Activated B cell treated with CpG ODN at 0.5 μM for 24 hours (primary cell): ENCODE results near the gene PRDM2. TPM values are rescaled to one million over a fixed set of nuclear protein-coding genes. Genes with fewer than 3 reads are reported as not detected.

Experiments
- ATAC-seq: fragments of 200-7000 bp; cut with Tn5 transposase; one replicate; pipeline ENCODE4 v1.10.0; 2021; ENCODE audit warnings: low read depth, mild to moderate bottlenecking, moderate library complexity
- CTCF ChIA-PET: fragments of 350-600 bp; sonication (Branson Sonifier 250); formaldehyde crosslinking; loops from one replicate; lab custom pipeline; 2021; ENCODE audit warnings: antibody characterized with exemption; lab: Charles Lee
- POLR2A ChIA-PET: fragments of 350-600 bp; sonication (Branson Sonifier 250); formaldehyde crosslinking; loops from one replicate; lab custom pipeline; 2021; ENCODE audit warnings: antibody characterized with exemption; lab: Charles Lee
- DNase-seq: peaks from one replicate; pipeline ENCODE4 v3.0.0; 2022
- H3K27ac Mint-ChIP-seq: one replicate; pipeline ENCODE4 v1.8.0; 2020; ENCODE audit warnings: mixed read lengths
- H3K27me3 Mint-ChIP-seq: one replicate; pipeline ENCODE4 v1.8.0; 2021; ENCODE audit warnings: mixed read lengths
- H3K36me3 Mint-ChIP-seq: one replicate; pipeline ENCODE4 v1.8.0; 2021; ENCODE audit warnings: low read depth, mixed read lengths
- H3K4me1 Mint-ChIP-seq: one replicate; pipeline ENCODE4 v1.8.0; 2021; ENCODE audit warnings: mixed read lengths
- H3K4me3 Mint-ChIP-seq: one replicate; pipeline ENCODE4 v1.8.0; 2020; ENCODE audit warnings: mild to moderate bottlenecking, mixed read lengths
- H3K9me3 Mint-ChIP-seq: one replicate; pipeline ENCODE4 v1.8.0; 2020; ENCODE audit warnings: mixed read lengths
- intact Hi-C: fragments of 100-400 bp; cut with micrococcal nuclease; formaldehyde crosslinking; loops from one replicate; pipeline ENCODE4 v1.15.1; 2024
- total RNA-seq: library from RNA; stranded (reverse); gene quantifications from 2 replicates; pipeline ENCODE4 v1.2.3, GENCODE V29; 2022
- TF ChIP-seq, protein P1 (sequence below): fragments of 200-600 bp; IDR thresholded peaks from one replicate; pipeline ENCODE4 v1.8.0; 2022; ENCODE audit warnings: antibody characterized with exemption, mild to moderate bottlenecking

Gene PRDM2
- total RNA-seq, 1 donor from 2014 or later: 194 TPM

DNA sequence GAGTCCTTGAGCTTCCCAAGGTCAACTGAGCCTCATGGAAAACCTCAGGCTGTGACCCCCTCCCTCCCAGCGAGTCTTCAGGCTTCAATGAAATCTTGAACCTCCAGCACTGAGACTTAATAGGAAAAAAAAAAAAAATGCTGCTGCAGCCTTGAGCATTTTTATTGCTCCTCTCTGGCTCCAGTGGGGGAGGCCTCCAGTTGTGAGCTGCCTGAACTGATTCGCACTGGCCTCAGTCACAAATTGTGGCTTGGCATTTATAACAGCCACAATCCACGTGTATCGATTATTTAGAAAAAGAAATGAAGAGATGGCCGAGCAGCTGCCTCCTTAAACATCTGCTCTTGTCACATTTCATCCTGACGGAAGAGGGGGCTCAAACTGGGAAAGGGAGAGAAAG, 173.0 kb downstream of the PRDM2 start:
- Mint-ChIP-seq H3K4me1 (no peaks in the 10 kb centered on the region), H3K36me3 (no peaks in the 10 kb centered on the region), H3K27ac (no peak overlapping the region), H3K27me3 (peaks cover 22% of the 10 kb centered on the region), H3K4me3 (no peak overlapping the region), H3K9me3 (no peaks in the 10 kb centered on the region)
- POLR2A ChIA-PET: no interaction called here
- DNase-seq (no peak), ATAC-seq (no peak)
- CTCF ChIA-PET: no interaction called here
- intact Hi-C loops: no loop called here
- TF ChIP-seq, protein P1, sequence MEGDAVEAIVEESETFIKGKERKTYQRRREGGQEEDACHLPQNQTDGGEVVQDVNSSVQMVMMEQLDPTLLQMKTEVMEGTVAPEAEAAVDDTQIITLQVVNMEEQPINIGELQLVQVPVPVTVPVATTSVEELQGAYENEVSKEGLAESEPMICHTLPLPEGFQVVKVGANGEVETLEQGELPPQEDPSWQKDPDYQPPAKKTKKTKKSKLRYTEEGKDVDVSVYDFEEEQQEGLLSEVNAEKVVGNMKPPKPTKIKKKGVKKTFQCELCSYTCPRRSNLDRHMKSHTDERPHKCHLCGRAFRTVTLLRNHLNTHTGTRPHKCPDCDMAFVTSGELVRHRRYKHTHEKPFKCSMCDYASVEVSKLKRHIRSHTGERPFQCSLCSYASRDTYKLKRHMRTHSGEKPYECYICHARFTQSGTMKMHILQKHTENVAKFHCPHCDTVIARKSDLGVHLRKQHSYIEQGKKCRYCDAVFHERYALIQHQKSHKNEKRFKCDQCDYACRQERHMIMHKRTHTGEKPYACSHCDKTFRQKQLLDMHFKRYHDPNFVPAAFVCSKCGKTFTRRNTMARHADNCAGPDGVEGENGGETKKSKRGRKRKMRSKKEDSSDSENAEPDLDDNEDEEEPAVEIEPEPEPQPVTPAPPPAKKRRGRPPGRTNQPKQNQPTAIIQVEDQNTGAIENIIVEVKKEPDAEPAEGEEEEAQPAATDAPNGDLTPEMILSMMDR: no peak

Other genes starting within 250 kb of the PRDM2 start
- gene LRRC38, start 186.2 kb upstream of the PRDM2 start, total RNA-seq: not detected in 2 replicates
- gene PDPN, start 116.4 kb upstream of the PRDM2 start, total RNA-seq: not detected in 2 replicates